ENCODE measurements around the gene VIT.

- TF ChIP-seq CTCF (conservative IDR thresholded peaks at IDR 0.05 in 1 of 2, IDR thresholded peaks at IDR 0.05 in 1 of 2; ENCODE audit: low read depth in 1 of 2, low read length in 2 of 2): no peak
- no peak for TF ChIP-seq EZH2 (IDR thresholded peaks at IDR 0.05; ENCODE audit: low read length, missing control alignments)
Measured at GRCh38 chr2:36781907-36782720, 85.6 kb downstream of the VIT start.
